HepG2 (cell line): ENCODE measurements around the gene PKNOX2. TPM values are rescaled to one million over a fixed set of nuclear protein-coding genes. Genes with fewer than 3 reads are reported as not detected.
A peak's percentile ranks its signal among the peaks of the same experiment; 100 is the strongest.

Experiments used
- CHD2 ChIP-seq: IDR thresholded peaks from 2 replicates; pipeline ENCODE4 v1.6.1; 2011; ENCODE audit warnings: low read depth, low read length, improper control_type of control experiment
- EP300 ChIP-seq, 3 experiments: sonication (generic) in 1 of 3; formaldehyde crosslinking in 1 of 3; IDR thresholded peaks; 2 replicates each; pipeline versions ENCODE4 v1.5.1 to v1.6.1; 2011 to 2020; ENCODE audit warnings: low read depth in 2 of 3, low read length in 2 of 3, borderline replicate concordance in 1 of 3, improper control_type of control experiment in 1 of 3, mild to moderate bottlenecking in 1 of 3, missing genetic modification reagents in 1 of 3, moderate library complexity in 1 of 3
- KDM2A ChIP-seq: sonication (generic); formaldehyde crosslinking; IDR thresholded peaks from 2 replicates; pipeline ENCODE4 v1.4.0; 2020; ENCODE audit warnings: low read depth, missing genetic modification reagents, borderline replicate concordance
- NFIB ChIP-seq: sonication (generic); formaldehyde crosslinking; IDR thresholded peaks from 2 replicates; pipeline ENCODE4 v1.9.0; 2021; ENCODE audit warnings: missing genetic modification reagents, mild to moderate bottlenecking, borderline replicate concordance
- RAD21 ChIP-seq: fragments of 450-650 bp; formaldehyde crosslinking; IDR thresholded peaks from 2 replicates; pipeline ENCODE4 v1.5.0; 2020; ENCODE audit warnings: mild to moderate bottlenecking
- SETDB1 ChIP-seq: sonication (generic); formaldehyde crosslinking; IDR thresholded peaks from 2 replicates; pipeline ENCODE4 v1.5.1; 2020; ENCODE audit warnings: missing genetic modification reagents, mild to moderate bottlenecking, borderline replicate concordance
- TBP ChIP-seq: sonication (generic); formaldehyde crosslinking; IDR thresholded peaks from 2 replicates; pipeline ENCODE4 v1.5.0; 2020; ENCODE audit warnings: missing genetic modification reagents
- ZBTB42 ChIP-seq: sonication (generic); formaldehyde crosslinking; IDR thresholded peaks from 2 replicates; pipeline ENCODE4 v1.5.0; 2020; ENCODE audit warnings: mild to moderate bottlenecking, missing genetic modification reagents
- ZNF160 ChIP-seq: sonication (generic); formaldehyde crosslinking; IDR thresholded peaks from 2 replicates; pipeline ENCODE4 v1.8.0; 2022; ENCODE audit warnings: mild to moderate bottlenecking, inconsistent platforms, missing genetic modification reagents
- ZNF230 ChIP-seq: sonication (generic); formaldehyde crosslinking; IDR thresholded peaks from 2 replicates; pipeline ENCODE4 v1.4.0; 2020; ENCODE audit warnings: mild to moderate bottlenecking, missing genetic modification reagents
- ZNF512B ChIP-seq: sonication (generic); formaldehyde crosslinking; IDR thresholded peaks from 2 replicates; pipeline ENCODE4 v1.5.1; 2020; ENCODE audit warnings: missing genetic modification reagents, mild to moderate bottlenecking, borderline replicate concordance
- ZSCAN29 ChIP-seq: sonication (generic); formaldehyde crosslinking; conservative IDR thresholded peaks from 2 replicates; pipeline ENCODE4 v1.4.0; 2020; ENCODE audit warnings: mild to moderate bottlenecking, missing genetic modification reagents
- polyA plus RNA-seq, 8 experiments: library from polyadenylated mRNA; depleted of rRNA in 3 of 8; stranded (reverse) in 7 of 8; unstranded in 1 of 8; fragments of >200 nt; fragmentation: Illumina TruSeq in 4 of 8; extraction: Trizol in 4 of 8; gene quantifications; 2 replicates each; pipeline versions ENCODE4 v1.2.1 to v1.2.3, GENCODE V29; 2011 to 2016; ENCODE audit warnings: low read depth in 4 of 8, missing spikeins in 1 of 8, mixed read lengths in 1 of 8; ENCODE audit not compliant: insufficient read depth in 1 of 8
- total RNA-seq, 5 experiments: library from RNA; depleted of rRNA; stranded (reverse); fragments of >200 nt; fragmentation: Illumina TruSeq; extraction: Trizol; gene quantifications; 2 replicates each; pipeline ENCODE4 v1.2.3, GENCODE V29; 2016; ENCODE audit warnings: low read depth in 1 of 5
- TF ChIP-seq, protein P1 (sequence below): sonication (generic); formaldehyde crosslinking; IDR thresholded peaks from 2 replicates; pipeline ENCODE4 v1.4.0; 2020; ENCODE audit warnings: missing genetic modification reagents, borderline replicate concordance
- TF ChIP-seq, protein P2 (sequence below): sonication (generic); formaldehyde crosslinking; IDR thresholded peaks from 2 replicates; pipeline ENCODE4 v1.5.1; 2020; ENCODE audit warnings: mild to moderate bottlenecking, missing genetic modification reagents, borderline replicate concordance
- TF ChIP-seq, protein P3 (sequence below): sonication (generic); formaldehyde crosslinking; IDR thresholded peaks from 2 replicates; pipeline ENCODE4 v1.5.0; 2020; ENCODE audit warnings: missing genetic modification reagents

PKNOX2 gene
- total and polyA plus RNA-seq, 2 of the 13 experiments (the other 11 are each of a cell fraction or from before 2014, with no cell fraction given): not detected

- TF ChIP-seq, protein P1, sequence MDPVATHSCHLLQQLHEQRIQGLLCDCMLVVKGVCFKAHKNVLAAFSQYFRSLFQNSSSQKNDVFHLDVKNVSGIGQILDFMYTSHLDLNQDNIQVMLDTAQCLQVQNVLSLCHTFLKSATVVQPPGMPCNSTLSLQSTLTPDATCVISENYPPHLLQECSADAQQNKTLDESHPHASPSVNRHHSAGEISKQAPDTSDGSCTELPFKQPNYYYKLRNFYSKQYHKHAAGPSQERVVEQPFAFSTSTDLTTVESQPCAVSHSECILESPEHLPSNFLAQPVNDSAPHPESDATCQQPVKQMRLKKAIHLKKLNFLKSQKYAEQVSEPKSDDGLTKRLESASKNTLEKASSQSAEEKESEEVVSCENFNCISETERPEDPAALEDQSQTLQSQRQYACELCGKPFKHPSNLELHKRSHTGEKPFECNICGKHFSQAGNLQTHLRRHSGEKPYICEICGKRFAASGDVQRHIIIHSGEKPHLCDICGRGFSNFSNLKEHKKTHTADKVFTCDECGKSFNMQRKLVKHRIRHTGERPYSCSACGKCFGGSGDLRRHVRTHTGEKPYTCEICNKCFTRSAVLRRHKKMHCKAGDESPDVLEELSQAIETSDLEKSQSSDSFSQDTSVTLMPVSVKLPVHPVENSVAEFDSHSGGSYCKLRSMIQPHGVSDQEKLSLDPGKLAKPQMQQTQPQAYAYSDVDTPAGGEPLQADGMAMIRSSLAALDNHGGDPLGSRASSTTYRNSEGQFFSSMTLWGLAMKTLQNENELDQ (CRISPR knock-in tag): no peak
- TF ChIP-seq EP300 (IDR thresholded peaks at IDR 0.05; ENCODE audit: low read depth in 2 of 2, low read length in 2 of 2) (no peak), EP300 (CRISPR knock-in tag; IDR thresholded peaks at IDR 0.05; ENCODE audit: borderline replicate concordance) (no peak), SETDB1 (no peak), KDM2A (peak; percentile 57; the same call in 1 of the 2 replicates), NFIB (no peak), TBP (CRISPR knock-in tag) (no peak), ZNF512B (CRISPR knock-in tag) (0 out of 2 replicates have a peak, but pooled peaks have one; percentile 44), ZBTB42 (CRISPR knock-in tag) (no peak), ZSCAN29 (no peak), ZNF230 (CRISPR knock-in tag) (no peak), ZNF160 (CRISPR knock-in tag) (no peak), CHD2 (no peak), RAD21 (0 out of 2 replicates have a peak, but pooled peaks have one; percentile 20)
- TF ChIP-seq, protein P2, sequence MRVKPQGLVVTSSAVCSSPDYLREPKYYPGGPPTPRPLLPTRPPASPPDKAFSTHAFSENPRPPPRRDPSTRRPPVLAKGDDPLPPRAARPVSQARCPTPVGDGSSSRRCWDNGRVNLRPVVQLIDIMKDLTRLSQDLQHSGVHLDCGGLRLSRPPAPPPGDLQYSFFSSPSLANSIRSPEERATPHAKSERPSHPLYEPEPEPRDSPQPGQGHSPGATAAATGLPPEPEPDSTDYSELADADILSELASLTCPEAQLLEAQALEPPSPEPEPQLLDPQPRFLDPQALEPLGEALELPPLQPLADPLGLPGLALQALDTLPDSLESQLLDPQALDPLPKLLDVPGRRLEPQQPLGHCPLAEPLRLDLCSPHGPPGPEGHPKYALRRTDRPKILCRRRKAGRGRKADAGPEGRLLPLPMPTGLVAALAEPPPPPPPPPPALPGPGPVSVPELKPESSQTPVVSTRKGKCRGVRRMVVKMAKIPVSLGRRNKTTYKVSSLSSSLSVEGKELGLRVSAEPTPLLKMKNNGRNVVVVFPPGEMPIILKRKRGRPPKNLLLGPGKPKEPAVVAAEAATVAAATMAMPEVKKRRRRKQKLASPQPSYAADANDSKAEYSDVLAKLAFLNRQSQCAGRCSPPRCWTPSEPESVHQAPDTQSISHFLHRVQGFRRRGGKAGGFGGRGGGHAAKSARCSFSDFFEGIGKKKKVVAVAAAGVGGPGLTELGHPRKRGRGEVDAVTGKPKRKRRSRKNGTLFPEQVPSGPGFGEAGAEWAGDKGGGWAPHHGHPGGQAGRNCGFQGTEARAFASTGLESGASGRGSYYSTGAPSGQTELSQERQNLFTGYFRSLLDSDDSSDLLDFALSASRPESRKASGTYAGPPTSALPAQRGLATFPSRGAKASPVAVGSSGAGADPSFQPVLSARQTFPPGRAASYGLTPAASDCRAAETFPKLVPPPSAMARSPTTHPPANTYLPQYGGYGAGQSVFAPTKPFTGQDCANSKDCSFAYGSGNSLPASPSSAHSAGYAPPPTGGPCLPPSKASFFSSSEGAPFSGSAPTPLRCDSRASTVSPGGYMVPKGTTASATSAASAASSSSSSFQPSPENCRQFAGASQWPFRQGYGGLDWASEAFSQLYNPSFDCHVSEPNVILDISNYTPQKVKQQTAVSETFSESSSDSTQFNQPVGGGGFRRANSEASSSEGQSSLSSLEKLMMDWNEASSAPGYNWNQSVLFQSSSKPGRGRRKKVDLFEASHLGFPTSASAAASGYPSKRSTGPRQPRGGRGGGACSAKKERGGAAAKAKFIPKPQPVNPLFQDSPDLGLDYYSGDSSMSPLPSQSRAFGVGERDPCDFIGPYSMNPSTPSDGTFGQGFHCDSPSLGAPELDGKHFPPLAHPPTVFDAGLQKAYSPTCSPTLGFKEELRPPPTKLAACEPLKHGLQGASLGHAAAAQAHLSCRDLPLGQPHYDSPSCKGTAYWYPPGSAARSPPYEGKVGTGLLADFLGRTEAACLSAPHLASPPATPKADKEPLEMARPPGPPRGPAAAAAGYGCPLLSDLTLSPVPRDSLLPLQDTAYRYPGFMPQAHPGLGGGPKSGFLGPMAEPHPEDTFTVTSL (CRISPR knock-in tag): no peak
- TF ChIP-seq, protein P3, sequence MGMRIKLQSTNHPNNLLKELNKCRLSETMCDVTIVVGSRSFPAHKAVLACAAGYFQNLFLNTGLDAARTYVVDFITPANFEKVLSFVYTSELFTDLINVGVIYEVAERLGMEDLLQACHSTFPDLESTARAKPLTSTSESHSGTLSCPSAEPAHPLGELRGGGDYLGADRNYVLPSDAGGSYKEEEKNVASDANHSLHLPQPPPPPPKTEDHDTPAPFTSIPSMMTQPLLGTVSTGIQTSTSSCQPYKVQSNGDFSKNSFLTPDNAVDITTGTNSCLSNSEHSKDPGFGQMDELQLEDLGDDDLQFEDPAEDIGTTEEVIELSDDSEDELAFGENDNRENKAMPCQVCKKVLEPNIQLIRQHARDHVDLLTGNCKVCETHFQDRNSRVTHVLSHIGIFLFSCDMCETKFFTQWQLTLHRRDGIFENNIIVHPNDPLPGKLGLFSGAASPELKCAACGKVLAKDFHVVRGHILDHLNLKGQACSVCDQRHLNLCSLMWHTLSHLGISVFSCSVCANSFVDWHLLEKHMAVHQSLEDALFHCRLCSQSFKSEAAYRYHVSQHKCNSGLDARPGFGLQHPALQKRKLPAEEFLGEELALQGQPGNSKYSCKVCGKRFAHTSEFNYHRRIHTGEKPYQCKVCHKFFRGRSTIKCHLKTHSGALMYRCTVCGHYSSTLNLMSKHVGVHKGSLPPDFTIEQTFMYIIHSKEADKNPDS (CRISPR knock-in tag): no peak
Measured at GRCh38 chr11:125164422-125165110, at the start of gene PKNOX2 (continued).
